Caco-2 (cell line): ENCODE data around the gene PPP1R13L. TPM values are rescaled to one million over a fixed set of nuclear protein-coding genes. Genes with fewer than 3 reads are reported as not detected.
A peak's percentile ranks its signal among the peaks of the same experiment; 100 is the strongest.
"Not testable (repeated sequence)": the region's sequence is repeated elsewhere in the genome, so short reads cannot be mapped to it uniquely, and the experiment has no call there.

Source experiments
- BruUV-seq: library from RNA; stranded (reverse); fragments of 400-500 nt; replicated peaks from 2 replicates; lab custom pipeline; 2021; lab: Mats Ljungman, UMichigan
- CTCF ChIA-PET: fragments of 300-600 bp; sonication (Branson Sonifier 250); formaldehyde crosslinking; loops from one replicate; lab custom pipeline; 2022; ENCODE audit warnings: antibody characterized with exemption; lab: Charles Lee
- POLR2A ChIA-PET: fragments of 300-600 bp; sonication (Branson Sonifier 250); formaldehyde crosslinking; loops from one replicate; lab custom pipeline; 2022; ENCODE audit warnings: antibody characterized with exemption; lab: Charles Lee
- DNase-seq, 2 experiments: peaks; one replicate each; pipeline versions ENCODE4 v3.0.0 to v3.0.0-alpha.2; 2020 to 2022
- H3K27me3 ChIP-seq: replicated peaks from 2 replicates; pipeline ENCODE4 v1.6.0; 2011; ENCODE audit warnings: low read length; ENCODE audit not compliant: control insufficient read depth, insufficient read depth
- H3K36me3 ChIP-seq: 2 replicates; pipeline ENCODE4 v1.5.1; 2011; ENCODE audit warnings: low read length; ENCODE audit not compliant: control insufficient read depth, insufficient read depth
- H3K4me1 ChIP-seq: fragments of 250-450 bp; sonication (Bioruptor Pico); 2 replicates; pipeline ENCODE4 v1.5.1; 2020; ENCODE audit warnings: mild to moderate bottlenecking
- H3K4me3 ChIP-seq: 2 replicates; pipeline ENCODE4 v1.5.1; 2011; ENCODE audit warnings: low read depth, mild to moderate bottlenecking, control low read depth, low read length
- H3K9me3 ChIP-seq: fragments of 250-450 bp; sonication (Bioruptor Pico); 2 replicates; pipeline ENCODE4 v1.5.1; 2020; ENCODE audit warnings: mild to moderate bottlenecking, moderate library complexity
- H3K27ac Mint-ChIP-seq: one replicate; pipeline ENCODE4 v1.8.0; 2022; ENCODE audit warnings: mixed read lengths; ENCODE audit not compliant: unreplicated experiment
- H3K27me3 Mint-ChIP-seq: one replicate; pipeline ENCODE4 v1.8.0; 2022; ENCODE audit warnings: mixed read lengths; ENCODE audit not compliant: insufficient read depth, unreplicated experiment
- H3K36me3 Mint-ChIP-seq: one replicate; pipeline ENCODE4 v1.8.0; 2022; ENCODE audit warnings: mild to moderate bottlenecking, mixed read lengths; ENCODE audit not compliant: insufficient read depth, unreplicated experiment
- H3K4me1 Mint-ChIP-seq: one replicate; pipeline ENCODE4 v1.8.0; 2022; ENCODE audit warnings: low read depth, mixed read lengths; ENCODE audit not compliant: unreplicated experiment
- H3K4me3 Mint-ChIP-seq: one replicate; pipeline ENCODE4 v1.8.0; 2022; ENCODE audit warnings: mild to moderate bottlenecking, moderate library complexity, mixed read lengths; ENCODE audit not compliant: unreplicated experiment
- H3K9me3 Mint-ChIP-seq: one replicate; pipeline ENCODE4 v1.8.0; 2022; ENCODE audit warnings: mixed read lengths; ENCODE audit not compliant: unreplicated experiment
- CTCF ChIP-seq, 2 experiments: fragments of 200-600 bp in 1 of 2; IDR thresholded peaks; 1 replicate in 1 of 2; 2 replicates in 1 of 2; pipeline versions ENCODE4 v1.5.1 to v1.8.0; 2011 to 2022; ENCODE audit warnings: antibody characterized with exemption in 1 of 2, control low read depth in 1 of 2, inconsistent platforms in 1 of 2, low read depth in 1 of 2, low read length in 1 of 2, mild to moderate bottlenecking in 1 of 2, moderate library complexity in 1 of 2; ENCODE audit not compliant: insufficient read depth in 1 of 2, severe bottlenecking in 1 of 2, unreplicated experiment in 1 of 2
- intact Hi-C: fragments of 100-400 bp; cut with micrococcal nuclease; formaldehyde crosslinking; loops from one replicate; pipeline ENCODE4 v1.10.0; 2022; ENCODE audit not compliant: unreplicated experiment
- total RNA-seq: library from RNA; stranded (reverse); gene quantifications from 2 replicates; pipeline ENCODE4 v1.2.3, GENCODE V29; 2022

Gene PPP1R13L
- total RNA-seq, 1 experiment from 2014 or later, result 65.8 TPM

GRCh38 chr19:45437328-45437727 lies 32.5 kb upstream of the PPP1R13L start:
- no peaks in the 10 kb centered on the region for H3K27me3 ChIP-seq
- no peaks in the 10 kb centered on the region for H3K27me3 Mint-ChIP-seq
- peaks cover 5% of the 10 kb centered on the region for H3K36me3 Mint-ChIP-seq
- no peak for TF ChIP-seq CTCF (IDR thresholded peaks at IDR 0.05; ENCODE audit: insufficient read depth in 1 of 2, low read depth in 1 of 2, low read length in 1 of 2, severe bottlenecking in 1 of 2, unreplicated experiment in 1 of 2)
- intact Hi-C loops, result no loop called here
- no peaks in the 10 kb centered on the region for H3K36me3 ChIP-seq
- H3K27ac Mint-ChIP-seq, result no peak overlapping the region
- H3K4me3 Mint-ChIP-seq, result no peak overlapping the region
- no peak for DNase-seq
- H3K9me3 Mint-ChIP-seq, result no peaks in the 10 kb centered on the region
- peaks cover 8% of the 10 kb centered on the region for H3K4me1 Mint-ChIP-seq
- H3K4me3 ChIP-seq, result no peak overlapping the region
- ChIA-PET CTCF (interaction anchor here (1.0 kb wide), 1 partner anchor 41 kb away, joined by 5 read pairs; no protein-coding TSS in a partner anchor), POLR2A (no interaction called here)
- BruUV-seq, result no TSS peak
- peaks cover 11% of the 10 kb centered on the region for H3K4me1 ChIP-seq
- H3K9me3 ChIP-seq, result no peaks in the 10 kb centered on the region

- H3K4me3 ChIP-seq, H3K27ac Mint-ChIP-seq, H3K9me3 Mint-ChIP-seq, H3K36me3 Mint-ChIP-seq, DNase-seq, BruUV-seq, H3K4me3 Mint-ChIP-seq, H3K27me3 Mint-ChIP-seq, H3K4me1 ChIP-seq, H3K27me3 ChIP-seq, H3K9me3 ChIP-seq, POLR2A ChIA-PET, H3K4me1 Mint-ChIP-seq, H3K36me3 ChIP-seq, intact Hi-C loops: not testable (repeated sequence)
- CTCF ChIA-PET, result interaction anchor here (0.9 to 2.6 kb wide), 3 partner anchors 46 to 63 kb away, joined by 4 to 11 read pairs (median 9); no protein-coding TSS in a partner anchor
Measured at GRCh38 chr19:45432543-45432942, 27.7 kb upstream of the PPP1R13L start.

DNA sequence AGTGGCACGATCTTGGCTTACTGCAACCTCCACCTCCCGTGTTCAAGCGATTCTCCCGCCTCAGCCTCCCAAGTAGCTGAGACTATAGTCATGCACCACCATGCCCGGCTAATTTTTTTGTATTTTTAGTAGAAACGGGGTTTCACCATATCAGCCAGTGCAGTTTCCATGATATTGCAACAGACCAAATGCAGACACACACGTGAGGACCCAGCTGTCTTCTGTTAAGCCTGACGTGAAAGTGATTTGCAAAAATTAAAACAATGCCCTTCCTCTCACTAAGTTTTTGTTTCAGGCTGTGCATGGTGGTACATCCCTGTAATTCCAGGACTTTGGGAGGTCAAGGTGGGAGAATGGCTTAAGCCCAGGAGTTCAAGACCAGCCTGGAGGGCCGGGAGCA lies 26.1 kb upstream of the PPP1R13L start:
- DNase-seq, H3K4me1 Mint-ChIP-seq, intact Hi-C loops, POLR2A ChIA-PET, H3K36me3 ChIP-seq, H3K4me1 ChIP-seq, H3K4me3 Mint-ChIP-seq, H3K27me3 ChIP-seq, H3K36me3 Mint-ChIP-seq, H3K9me3 ChIP-seq, H3K4me3 ChIP-seq, H3K27me3 Mint-ChIP-seq, H3K9me3 Mint-ChIP-seq, BruUV-seq, H3K27ac Mint-ChIP-seq: not testable (repeated sequence)
- CTCF ChIA-PET, result interaction anchor here (0.6 to 2.6 kb wide), 4 partner anchors 8 to 127 kb away, joined by 3 to 11 read pairs (median 8); no protein-coding TSS in a partner anchor

DNA sequence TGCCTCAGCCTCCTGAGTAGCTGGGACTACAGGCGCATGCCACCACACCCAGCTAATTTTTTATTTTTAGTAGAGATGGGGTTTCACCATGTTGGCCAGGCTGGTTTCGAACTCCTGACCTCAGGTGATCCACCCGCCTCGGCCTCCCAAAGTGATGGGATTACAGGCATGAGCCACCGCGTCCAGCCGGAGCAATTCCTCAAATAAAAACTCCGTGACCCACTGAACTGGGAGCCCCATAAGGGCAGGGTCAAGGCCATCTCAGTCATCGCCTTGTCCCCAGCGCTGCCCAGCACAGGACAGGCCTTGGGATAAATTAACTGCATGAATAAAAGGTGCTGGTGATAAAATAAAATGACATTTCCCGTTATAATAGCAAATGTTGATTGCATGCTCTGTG lies 25.0 kb upstream of the PPP1R13L start:
- H3K36me3 ChIP-seq, H3K4me1 ChIP-seq, H3K9me3 Mint-ChIP-seq, H3K27me3 Mint-ChIP-seq, intact Hi-C loops, H3K4me3 ChIP-seq, H3K27ac Mint-ChIP-seq, H3K36me3 Mint-ChIP-seq, H3K9me3 ChIP-seq, H3K27me3 ChIP-seq, DNase-seq, H3K4me1 Mint-ChIP-seq, POLR2A ChIA-PET, BruUV-seq: not testable (repeated sequence)
- CTCF ChIA-PET, result interaction anchor here (1.7 kb wide), 1 partner anchor 10 kb away, joined by 7 read pairs; no protein-coding TSS in a partner anchor
- H3K4me3 Mint-ChIP-seq, result peak overlapping the region; percentile 78
